ENCODE results near the gene BCAR3. TPM values are rescaled to one million over a fixed set of nuclear protein-coding genes. Genes with fewer than 3 reads are reported as not detected.

The BCAR3 gene
- total RNA-seq, 5 donors from 2014 or later (not counting 1 experiment from before 2014, with no cell fraction given) = 0.63 to 2.5 (median 1.4) TPM

DNA sequence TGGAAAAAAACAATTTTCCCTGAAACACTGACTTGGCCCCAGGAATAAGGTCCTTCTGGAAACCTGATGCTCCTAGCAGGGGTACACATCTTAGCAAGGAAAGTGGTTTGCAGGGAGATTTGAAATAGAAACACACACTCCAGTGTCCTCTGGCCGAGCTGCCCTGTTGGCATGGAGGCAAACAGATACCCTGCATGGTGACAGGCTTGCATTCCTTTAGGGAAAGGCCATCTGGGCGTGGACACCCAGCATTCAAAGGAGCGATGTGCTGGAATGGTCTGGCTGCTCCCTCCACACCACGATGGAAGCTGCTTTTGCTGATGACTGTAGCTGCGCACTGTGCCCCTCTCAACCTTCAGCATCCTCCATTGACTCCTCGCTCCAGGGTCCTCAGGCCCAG is 41.5 kb upstream of the BCAR3 start:
- no peaks in the 10 kb centered on the region for H3K36me3 ChIP-seq (ENCODE audit: control insufficient read depth in 2 of 2, extremely low read depth in 1 of 2, insufficient read depth in 1 of 2, low read length in 1 of 2)
- Mint-ChIP-seq H3K27ac (no peak overlapping the region), H3K27me3 (no peaks in the 10 kb centered on the region), H3K4me3 (no peak overlapping the region), H3K4me1 (no peaks in the 10 kb centered on the region), H3K36me3 (no peaks in the 10 kb centered on the region), H3K9me3 (no peaks in the 10 kb centered on the region)
- no peak overlapping the region for H3K4me3 ChIP-seq (ENCODE audit: control insufficient read depth in 1 of 2, extremely low read depth in 1 of 2, low read length in 1 of 2)
- no peaks in the 10 kb centered on the region for H3K27me3 ChIP-seq (replicated peaks in 1 of 2; ENCODE audit: control insufficient read depth in 2 of 2, extremely low read depth in 1 of 2, insufficient read depth in 2 of 2, low read length in 1 of 2)
- H3K9me3 ChIP-seq = no peaks in the 10 kb centered on the region
- ChIA-PET CTCF (no interaction called here), POLR2A (no interaction called here)
- no peak for DNase-seq
- no peak for ATAC-seq (replicated peaks in 1 of 4)
- H3K4me1 ChIP-seq (ENCODE audit: control insufficient read depth in 1 of 2, extremely low read depth in 1 of 2, insufficient read depth in 2 of 2, low read length in 2 of 2) = no peaks in the 10 kb centered on the region
- WGBS (ENCODE audit: insufficient coverage) = 81% methylated on average over 5 of the region's 6 CpGs
- no peak overlapping the region for H3K27ac ChIP-seq (ENCODE audit: low read length)

DNA sequence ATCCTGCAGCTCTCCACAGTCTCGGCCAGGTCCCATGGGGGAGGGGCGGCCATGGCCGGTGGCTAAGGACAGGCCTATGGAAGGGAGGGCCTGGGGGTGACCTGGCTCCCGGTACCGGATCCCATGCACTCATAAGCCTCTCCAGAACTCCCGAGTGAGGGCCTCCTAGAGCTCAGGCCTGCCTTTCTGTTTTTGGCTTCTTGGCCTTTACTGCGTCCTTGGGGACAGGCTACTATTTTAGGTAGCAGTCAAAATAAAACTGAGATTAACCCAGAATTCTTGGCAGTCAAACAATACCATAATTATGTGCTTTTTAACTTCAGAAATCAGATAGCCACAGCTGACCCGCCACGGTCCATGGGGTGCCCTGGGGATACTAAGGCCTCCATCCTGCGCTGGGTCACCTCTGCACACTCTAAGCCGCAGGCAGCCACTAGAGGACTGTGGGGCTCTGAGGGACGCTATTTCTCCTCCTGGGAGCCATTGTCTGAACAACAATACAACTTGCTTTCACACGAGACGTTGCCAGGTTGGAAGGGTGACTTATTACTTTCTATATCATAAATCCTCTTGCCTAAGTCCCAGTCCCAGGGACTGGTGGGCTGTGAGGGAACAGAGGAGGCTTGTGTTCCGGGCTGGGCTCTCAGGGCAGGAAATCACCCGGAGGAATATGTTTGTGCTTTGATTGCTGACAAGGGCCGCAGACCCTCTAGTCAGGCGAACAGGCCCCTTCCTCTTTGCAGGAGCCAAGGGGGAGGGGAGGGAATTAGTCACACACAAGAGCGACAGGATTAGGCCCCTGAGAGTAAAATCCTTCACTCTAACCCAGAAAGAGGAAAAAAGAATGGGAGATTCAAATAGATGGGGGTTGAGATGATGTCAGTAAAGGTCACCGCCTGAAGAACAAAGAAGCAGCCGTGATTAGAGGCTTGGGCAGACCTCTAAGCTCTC is 40.7 kb upstream of the BCAR3 start:
- no peaks in the 10 kb centered on the region for H3K9me3 ChIP-seq
- H3K27ac ChIP-seq (ENCODE audit: low read length) = no peak overlapping the region
- no peaks in the 10 kb centered on the region for H3K4me1 ChIP-seq (ENCODE audit: control insufficient read depth in 1 of 2, extremely low read depth in 1 of 2, insufficient read depth in 2 of 2, low read length in 2 of 2)
- H3K36me3 Mint-ChIP-seq = no peaks in the 10 kb centered on the region
- ChIA-PET POLR2A (no interaction called here), CTCF (no interaction called here)
- DNase-seq (no peak), ATAC-seq (replicated peaks in 1 of 4) (no peak)
- H3K4me3 Mint-ChIP-seq = no peak overlapping the region
- H3K27me3 ChIP-seq (replicated peaks in 1 of 2; ENCODE audit: control insufficient read depth in 2 of 2, extremely low read depth in 1 of 2, insufficient read depth in 2 of 2, low read length in 1 of 2) = no peaks in the 10 kb centered on the region
- WGBS (ENCODE audit: insufficient coverage) = 92% methylated on average over 11 of the region's 21 CpGs
- H3K27me3 Mint-ChIP-seq = no peaks in the 10 kb centered on the region
- H3K9me3 Mint-ChIP-seq = peaks cover 0 to 2% (median 0%) of the 10 kb centered on the region in 3 donors
- no peak overlapping the region for H3K27ac Mint-ChIP-seq
- H3K4me3 ChIP-seq (ENCODE audit: control insufficient read depth in 1 of 2, extremely low read depth in 1 of 2, low read length in 1 of 2) = no peak overlapping the region
- H3K4me1 Mint-ChIP-seq = no peaks in the 10 kb centered on the region
- no peaks in the 10 kb centered on the region for H3K36me3 ChIP-seq (ENCODE audit: control insufficient read depth in 2 of 2, extremely low read depth in 1 of 2, insufficient read depth in 1 of 2, low read length in 1 of 2)

DNA sequence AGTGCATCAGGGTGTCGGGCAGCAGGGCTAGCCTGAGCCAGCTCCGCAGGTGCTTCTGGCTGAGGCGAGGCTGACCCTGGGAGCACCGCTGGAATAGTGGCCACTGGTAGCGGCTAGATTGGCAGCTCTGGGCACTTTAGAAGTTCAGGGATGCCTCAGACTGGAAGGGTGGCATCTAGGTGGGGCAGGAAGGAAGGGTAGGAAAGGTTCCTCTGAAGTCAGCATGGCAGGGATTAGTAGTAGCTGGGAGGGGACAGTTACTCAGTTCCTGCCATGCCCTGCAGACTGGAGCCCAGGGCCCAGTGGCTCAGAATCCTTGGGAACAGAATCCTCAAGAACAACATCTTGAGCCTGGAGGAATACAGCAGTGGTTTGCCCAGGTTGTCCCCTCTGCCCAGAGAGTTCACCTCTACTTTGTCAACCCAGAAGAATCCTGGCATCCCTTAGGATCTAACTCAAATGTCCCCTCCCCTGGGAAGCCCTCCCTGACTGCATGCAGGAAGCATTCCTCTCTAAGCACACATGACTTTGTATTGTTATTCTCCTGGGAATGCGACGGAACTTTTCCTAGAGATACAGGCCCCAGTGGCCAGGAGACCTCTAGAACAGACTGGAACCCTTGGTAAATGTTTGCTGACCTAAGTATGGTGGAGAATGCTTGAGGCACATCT is 39.5 kb upstream of the BCAR3 start:
- Mint-ChIP-seq H3K4me3 (no peak overlapping the region), H3K36me3 (peaks cover 3% of the 10 kb centered on the region), H3K27me3 (no peaks in the 10 kb centered on the region), H3K4me1 (peaks cover 0 to 2% (median 0%) of the 10 kb centered on the region in 3 donors), H3K27ac (no peak overlapping the region), H3K9me3 (peaks cover 0 to 8% (median 5%) of the 10 kb centered on the region in 3 donors)
- POLR2A ChIA-PET = interaction anchor here in 1 of 2 donors (0.5 kb wide), 1 partner anchor 774 kb away, joined by 3 read pairs; no protein-coding TSS in a partner anchor
- Histone ChIP-seq H3K9me3 (no peaks in the 10 kb centered on the region), H3K36me3 (ENCODE audit: control insufficient read depth in 2 of 2, extremely low read depth in 1 of 2, insufficient read depth in 1 of 2, low read length in 1 of 2) (no peaks in the 10 kb centered on the region), H3K27ac (ENCODE audit: low read length) (no peak overlapping the region), H3K4me3 (ENCODE audit: control insufficient read depth in 1 of 2, extremely low read depth in 1 of 2, low read length in 1 of 2) (no peak overlapping the region), H3K4me1 (ENCODE audit: control insufficient read depth in 1 of 2, extremely low read depth in 1 of 2, insufficient read depth in 2 of 2, low read length in 2 of 2) (no peaks in the 10 kb centered on the region), H3K27me3 (replicated peaks in 1 of 2; ENCODE audit: control insufficient read depth in 2 of 2, extremely low read depth in 1 of 2, insufficient read depth in 2 of 2, low read length in 1 of 2) (no peaks in the 10 kb centered on the region)
- CTCF ChIA-PET = no interaction called here
- DNase-seq = no peak
- ATAC-seq (replicated peaks in 1 of 4) = no peak
- 98% methylated on average over 5 of the region's 7 CpGs for WGBS (ENCODE audit: insufficient coverage)

DNA sequence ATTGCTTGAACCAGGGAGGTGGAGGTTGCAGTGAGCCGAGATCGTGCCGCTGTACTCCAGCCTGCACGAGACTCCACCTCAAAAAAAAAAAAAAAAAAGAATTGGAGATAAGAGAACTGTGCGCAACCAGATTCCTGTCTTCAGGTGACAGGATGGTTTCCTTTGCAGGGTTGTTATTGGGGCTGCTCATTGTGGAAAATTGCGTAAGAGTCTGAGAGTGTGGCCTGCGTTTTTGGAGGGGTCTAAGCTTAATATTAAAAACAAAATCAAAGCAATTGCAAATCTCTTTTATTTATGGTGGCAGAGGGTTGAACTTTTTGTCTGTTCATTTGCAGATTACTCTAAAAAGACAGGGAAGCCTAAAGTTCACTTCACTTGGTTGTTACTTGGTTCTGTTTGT is 36.0 kb upstream of the BCAR3 start:
- H3K9me3 Mint-ChIP-seq = peaks cover 0 to 8% (median 5%) of the 10 kb centered on the region in 3 donors
- H3K36me3 Mint-ChIP-seq = peaks cover 3% of the 10 kb centered on the region
- CTCF ChIA-PET = interaction anchor here in 1 of 2 donors (0.7 kb wide), 2 partner anchors 16 to 119 kb away, joined by 3 to 4 read pairs; no protein-coding TSS in a partner anchor

DNA sequence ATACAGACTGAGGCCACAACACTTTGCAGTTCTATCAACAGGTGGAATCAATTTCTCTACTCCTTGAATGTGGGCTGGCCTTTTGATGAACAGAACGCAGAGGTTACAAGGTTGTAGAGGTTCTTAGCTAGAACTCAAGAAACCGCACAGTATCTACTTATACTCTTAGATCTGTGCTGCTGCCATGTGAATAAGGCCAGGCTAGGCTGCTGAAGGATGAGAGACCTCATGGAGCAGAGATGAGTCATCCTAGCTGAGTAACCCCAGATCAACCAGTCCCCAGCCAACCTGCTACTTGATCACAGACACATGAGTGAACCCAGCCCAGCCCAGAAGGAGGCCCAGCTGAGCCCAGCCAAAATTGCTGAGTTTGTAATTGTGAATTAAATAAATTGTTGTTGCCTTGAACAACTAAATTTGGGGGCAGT is 35.3 kb upstream of the BCAR3 start:
- ATAC-seq (replicated peaks in 1 of 4) = peak in 2 of 4 experiments; percentile 38 to 41
- H3K4me3 Mint-ChIP-seq = no peak overlapping the region

More for the DNA sequence above, 36.0 kb upstream of the BCAR3 start:
- WGBS (ENCODE audit: insufficient coverage) = 100% methylated on average over 4 of the region's 7 CpGs
- H3K36me3 ChIP-seq (ENCODE audit: control insufficient read depth in 2 of 2, extremely low read depth in 1 of 2, insufficient read depth in 1 of 2, low read length in 1 of 2) = no peaks in the 10 kb centered on the region
- Mint-ChIP-seq H3K27me3 (no peaks in the 10 kb centered on the region), H3K27ac (no peak overlapping the region), H3K4me1 (peaks cover 12 to 16% (median 13%) of the 10 kb centered on the region in 3 donors), H3K4me3 (no peak overlapping the region)
- no peak overlapping the region for H3K4me3 ChIP-seq (ENCODE audit: control insufficient read depth in 1 of 2, extremely low read depth in 1 of 2, low read length in 1 of 2)
- no peak for DNase-seq
- H3K4me1 ChIP-seq (ENCODE audit: control insufficient read depth in 1 of 2, extremely low read depth in 1 of 2, insufficient read depth in 2 of 2, low read length in 2 of 2) = peaks cover 0 to 3% of the 10 kb centered on the region in 2 experiments
- ATAC-seq (replicated peaks in 1 of 4) = no peak
- POLR2A ChIA-PET = no interaction called here
- H3K9me3 ChIP-seq = no peaks in the 10 kb centered on the region
- H3K27me3 ChIP-seq (replicated peaks in 1 of 2; ENCODE audit: control insufficient read depth in 2 of 2, extremely low read depth in 1 of 2, insufficient read depth in 2 of 2, low read length in 1 of 2) = no peaks in the 10 kb centered on the region
- no peak overlapping the region for H3K27ac ChIP-seq (ENCODE audit: low read length)

DNA sequence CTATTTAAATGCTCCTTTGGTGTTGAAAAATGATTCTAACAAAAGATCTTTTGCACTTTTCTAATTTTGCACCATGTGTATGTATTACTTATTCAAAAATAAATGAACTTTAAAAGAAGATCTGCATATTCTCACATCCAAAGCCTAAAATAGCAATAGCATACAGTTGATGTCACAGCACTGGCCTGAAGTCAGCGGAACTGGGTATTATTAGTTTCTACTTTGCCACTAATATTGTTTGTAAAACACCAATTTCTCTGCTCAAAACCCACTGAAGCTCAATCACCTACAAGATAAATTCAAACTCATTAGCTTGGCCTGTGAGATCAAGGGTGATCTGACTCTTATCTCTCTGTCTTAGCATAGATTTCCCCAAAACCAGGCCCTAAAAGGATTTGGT is 34.5 kb upstream of the BCAR3 start:
- no peaks in the 10 kb centered on the region for H3K9me3 ChIP-seq
- WGBS (ENCODE audit: insufficient coverage) = 100% methylated on average over 1 of the region's 1 CpG
- no peaks in the 10 kb centered on the region for H3K27me3 Mint-ChIP-seq
- H3K9me3 Mint-ChIP-seq = peaks cover 0 to 8% (median 5%) of the 10 kb centered on the region in 3 donors
- ATAC-seq (replicated peaks in 1 of 4) (no peak), DNase-seq (no peak)
- ChIA-PET POLR2A (no interaction called here), CTCF (no interaction called here)
- no peak overlapping the region for H3K4me3 ChIP-seq (ENCODE audit: control insufficient read depth in 1 of 2, extremely low read depth in 1 of 2, low read length in 1 of 2)
- peaks cover 3% of the 10 kb centered on the region for H3K36me3 Mint-ChIP-seq
- H3K4me1 ChIP-seq (ENCODE audit: control insufficient read depth in 1 of 2, extremely low read depth in 1 of 2, insufficient read depth in 2 of 2, low read length in 2 of 2) = peaks cover 0 to 8% of the 10 kb centered on the region in 2 experiments
- peaks cover 16 to 24% (median 20%) of the 10 kb centered on the region in 3 donors for H3K4me1 Mint-ChIP-seq
- no peak overlapping the region for H3K4me3 Mint-ChIP-seq
- H3K27ac Mint-ChIP-seq = no peak overlapping the region
- no peak overlapping the region for H3K27ac ChIP-seq (ENCODE audit: low read length)
- no peaks in the 10 kb centered on the region for H3K27me3 ChIP-seq (replicated peaks in 1 of 2; ENCODE audit: control insufficient read depth in 2 of 2, extremely low read depth in 1 of 2, insufficient read depth in 2 of 2, low read length in 1 of 2)
- no peaks in the 10 kb centered on the region for H3K36me3 ChIP-seq (ENCODE audit: control insufficient read depth in 2 of 2, extremely low read depth in 1 of 2, insufficient read depth in 1 of 2, low read length in 1 of 2)

More for the DNA sequence above, 35.3 kb upstream of the BCAR3 start:
- H3K9me3 Mint-ChIP-seq = peaks cover 0 to 8% (median 5%) of the 10 kb centered on the region in 3 donors
- Histone ChIP-seq H3K4me3 (ENCODE audit: control insufficient read depth in 1 of 2, extremely low read depth in 1 of 2, low read length in 1 of 2) (no peak overlapping the region), H3K36me3 (ENCODE audit: control insufficient read depth in 2 of 2, extremely low read depth in 1 of 2, insufficient read depth in 1 of 2, low read length in 1 of 2) (no peaks in the 10 kb centered on the region), H3K4me1 (ENCODE audit: control insufficient read depth in 1 of 2, extremely low read depth in 1 of 2, insufficient read depth in 2 of 2, low read length in 2 of 2) (peaks cover 0 to 8% of the 10 kb centered on the region in 2 experiments), H3K27ac (ENCODE audit: low read length) (no peak overlapping the region), H3K9me3 (no peaks in the 10 kb centered on the region), H3K27me3 (replicated peaks in 1 of 2; ENCODE audit: control insufficient read depth in 2 of 2, extremely low read depth in 1 of 2, insufficient read depth in 2 of 2, low read length in 1 of 2) (no peaks in the 10 kb centered on the region)
- WGBS (ENCODE audit: insufficient coverage) = no CpG with 5 or more reads among the region's 2 CpGs
- CTCF ChIA-PET = no interaction called here
- POLR2A ChIA-PET = no interaction called here
- DNase-seq = no peak
- no peak overlapping the region for H3K27ac Mint-ChIP-seq
- H3K36me3 Mint-ChIP-seq = peaks cover 3% of the 10 kb centered on the region
- H3K4me1 Mint-ChIP-seq = peaks cover 16 to 22% (median 20%) of the 10 kb centered on the region in 3 donors
- no peaks in the 10 kb centered on the region for H3K27me3 Mint-ChIP-seq

All from T-cell (primary cell).